A673 (cell line): ENCODE results near the gene LEFTY2. TPM values are rescaled to one million over a fixed set of nuclear protein-coding genes. Genes with fewer than 3 reads are reported as not detected.

Experiments used
- BruUV-seq: library from RNA; stranded (reverse); fragments of 400-500 nt; replicated peaks from 2 replicates; lab custom pipeline; 2021; lab: Mats Ljungman, UMichigan
- CTCF ChIA-PET: fragments of 300-600 bp; sonication (Branson Sonifier 250); formaldehyde crosslinking; loops from one replicate; lab custom pipeline; 2022; ENCODE audit warnings: antibody characterized with exemption; lab: Charles Lee
- POLR2A ChIA-PET: fragments of 300-600 bp; sonication (Branson Sonifier 250); formaldehyde crosslinking; loops from one replicate; lab custom pipeline; 2022; ENCODE audit warnings: antibody characterized with exemption; ENCODE audit not compliant: low non-redundant PET; lab: Charles Lee
- DNase-seq: peaks from one replicate; pipeline ENCODE4 v3.0.0-alpha.2; 2015; ENCODE audit warnings: low spot score
- H3K27ac ChIP-seq: fragments of 200-600 bp; sonication (generic); 2 replicates; pipeline ENCODE4 v1.5.1; 2016; ENCODE audit warnings: mixed run types, low read depth, mild to moderate bottlenecking, mixed read lengths, antibody characterized with exemption, low read length; ENCODE audit not compliant: poor library complexity, severe bottlenecking
- H3K27me3 ChIP-seq: fragments of 200-600 bp; sonication (generic); replicated peaks from 2 replicates; pipeline ENCODE4 v1.6.1; 2017; ENCODE audit warnings: mixed run types, low read depth, mild to moderate bottlenecking, mixed read lengths, antibody characterized with exemption, low read length; ENCODE audit not compliant: insufficient read depth, poor library complexity
- H3K36me3 ChIP-seq: fragments of 200-600 bp; sonication (generic); 2 replicates; pipeline ENCODE4 v1.6.1; 2016; ENCODE audit warnings: mixed run types, mild to moderate bottlenecking, mixed read lengths, antibody characterized with exemption, low read length; ENCODE audit not compliant: insufficient read depth, poor library complexity, severe bottlenecking
- H3K4me1 ChIP-seq: fragments of 200-600 bp; sonication (generic); 2 replicates; pipeline ENCODE4 v1.6.1; 2017; ENCODE audit warnings: mixed run types, mild to moderate bottlenecking, mixed read lengths, antibody characterized with exemption, low read length; ENCODE audit not compliant: insufficient read depth, poor library complexity, severe bottlenecking
- H3K4me3 ChIP-seq: fragments of 200-600 bp; sonication (generic); 2 replicates; pipeline ENCODE4 v1.5.1; 2016; ENCODE audit warnings: low read depth, mixed run types, mild to moderate bottlenecking, mixed read lengths, low read length; ENCODE audit not compliant: poor library complexity, severe bottlenecking
- H3K9me3 ChIP-seq: fragments of 200-600 bp; sonication (generic); 2 replicates; pipeline ENCODE4 v1.6.1; 2016; ENCODE audit warnings: mixed run types, low read depth, mild to moderate bottlenecking, mixed read lengths, antibody characterized with exemption, low read length; ENCODE audit not compliant: poor library complexity, severe bottlenecking
- CTCF ChIP-seq: fragments of 300-800, 200-600 bp; sonication (generic); conservative IDR thresholded peaks from 2 replicates; pipeline ENCODE4 v1.5.1; 2017; ENCODE audit warnings: low read depth, mild to moderate bottlenecking, antibody characterized with exemption, low read length, moderate library complexity, mixed read lengths
- EZH2 ChIP-seq: fragments of 200-600 bp; sonication (generic); IDR thresholded peaks from 2 replicates; pipeline ENCODE4 v1.6.1; 2017; ENCODE audit warnings: borderline replicate concordance, low read depth, mild to moderate bottlenecking, mixed read lengths, antibody characterized with exemption, low read length; ENCODE audit not compliant: poor library complexity, severe bottlenecking
- intact Hi-C: fragments of 100-400 bp; cut with micrococcal nuclease; formaldehyde crosslinking; loops from one replicate; pipeline ENCODE4 v1.10.0; 2022; ENCODE audit not compliant: unreplicated experiment
- total RNA-seq: library from RNA; stranded (reverse); gene quantifications from 2 replicates; pipeline ENCODE4 v1.2.3, GENCODE V29; 2021

LEFTY2 gene
- total RNA-seq, 1 experiment from 2014 or later, result not detected

GRCh38 chr1:225946803-225947202 is 5.8 kb upstream of the LEFTY2 start:
- Histone ChIP-seq H3K9me3 (no peaks in the 10 kb centered on the region), H3K4me1 (no peaks in the 10 kb centered on the region), H3K27me3 (no peaks in the 10 kb centered on the region), H3K4me3 (no peak overlapping the region), H3K27ac (no peak overlapping the region), H3K36me3 (no peaks in the 10 kb centered on the region)
- ChIA-PET CTCF (no interaction called here), POLR2A (no interaction called here)
- intact Hi-C loops, result no loop called here
- BruUV-seq, result no TSS peak
- no peak for TF ChIP-seq EZH2
- TF ChIP-seq CTCF, result no peak
- DNase-seq, result no peak

GRCh38 chr1:225946082-225946620 is 5.1 kb upstream of the LEFTY2 start:
- intact Hi-C loops, result no loop called here
- no peak for DNase-seq
- Histone ChIP-seq H3K27me3 (no peaks in the 10 kb centered on the region), H3K36me3 (no peaks in the 10 kb centered on the region), H3K27ac (no peak overlapping the region), H3K4me3 (no peak overlapping the region), H3K4me1 (no peaks in the 10 kb centered on the region), H3K9me3 (no peaks in the 10 kb centered on the region)
- no TSS peak for BruUV-seq
- no peak for TF ChIP-seq CTCF
- TF ChIP-seq EZH2, result no peak
- CTCF ChIA-PET, result no interaction called here
- POLR2A ChIA-PET, result no interaction called here

- TF ChIP-seq EZH2 (no peak), CTCF (no peak)
- Histone ChIP-seq H3K4me1 (no peaks in the 10 kb centered on the region), H3K4me3 (no peak overlapping the region), H3K9me3 (no peaks in the 10 kb centered on the region), H3K27me3 (no peaks in the 10 kb centered on the region), H3K36me3 (no peaks in the 10 kb centered on the region), H3K27ac (no peak overlapping the region)
- no peak for DNase-seq
- ChIA-PET POLR2A (no interaction called here), CTCF (interaction anchor here (0.5 kb wide), 1 partner anchor 295 kb away, joined by 7 read pairs; no protein-coding TSS in a partner anchor)
- intact Hi-C loops, result no loop called here
- BruUV-seq, result no TSS peak
Observed at GRCh38 chr1:225945564-225945963, 4.5 kb upstream of the LEFTY2 start.
